GM18507 (cell line): ENCODE data around the gene CHRM2.

ENCODE experiments used
- DNase-seq: peaks from one replicate; pipeline ENCODE4 v3.0.0; 2011; ENCODE audit warnings: low read depth; ENCODE audit not compliant: insufficient read length; ENCODE audit errors: extremely low spot score
- FAIRE-seq: peaks from 2 replicates; lab custom pipeline; 2011; peaks lifted over from hg19 to GRCh38; lab: Jason Lieb, UNC

Gene CHRM2

DNA sequence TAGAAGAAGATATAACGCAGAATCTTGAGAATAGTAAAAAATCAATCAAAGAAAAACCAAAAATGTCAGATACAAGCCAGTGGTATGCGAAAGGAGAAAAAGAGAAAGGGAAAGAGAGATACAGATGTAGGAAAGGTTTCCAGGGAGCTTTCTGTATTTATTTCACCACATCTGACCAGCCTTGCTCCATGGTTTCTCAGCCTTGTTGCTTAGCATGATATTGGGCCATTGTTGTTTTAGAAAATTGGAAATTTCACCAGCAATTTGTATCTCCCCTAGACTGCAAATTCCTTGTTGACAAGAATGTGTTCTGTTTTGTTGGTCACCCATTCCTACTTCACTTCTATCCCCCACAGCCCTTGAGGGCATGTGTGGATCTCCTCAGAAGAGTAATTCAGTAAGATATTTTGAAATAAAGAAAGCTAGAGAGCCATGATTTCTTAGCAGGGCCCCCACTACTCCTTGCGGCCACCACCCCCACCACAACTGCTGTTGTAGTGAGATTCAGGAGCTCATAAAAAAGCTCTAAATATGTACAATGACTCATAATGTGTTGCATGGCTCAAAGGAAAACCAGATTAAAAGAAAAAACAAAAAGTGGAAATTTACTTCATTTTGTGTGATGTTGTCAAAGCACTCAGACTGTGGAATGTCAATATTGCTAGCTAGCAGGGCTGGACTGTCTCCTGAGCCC lies 138.7 kb downstream of the CHRM2 start:
- FAIRE-seq (no peak), DNase-seq (no peak)

GRCh38 chr7:137009404-137009803 lies 141.0 kb downstream of the CHRM2 start:
- no peak for FAIRE-seq

GRCh38 chr7:137015015-137015414 lies 146.6 kb downstream of the CHRM2 start:
- DNase-seq (no peak), FAIRE-seq (no peak)

More at GRCh38 chr7:137009404-137009803, 141.0 kb downstream of the CHRM2 start:
- no peak for DNase-seq

- DNase-seq = no peak
- no peak for FAIRE-seq
Measured at GRCh38 chr7:137017221-137017620, 148.8 kb downstream of the CHRM2 start.

GRCh38 chr7:137018468-137018867 lies 150.0 kb downstream of the CHRM2 start:
- no peak for FAIRE-seq
- no peak for DNase-seq

DNA sequence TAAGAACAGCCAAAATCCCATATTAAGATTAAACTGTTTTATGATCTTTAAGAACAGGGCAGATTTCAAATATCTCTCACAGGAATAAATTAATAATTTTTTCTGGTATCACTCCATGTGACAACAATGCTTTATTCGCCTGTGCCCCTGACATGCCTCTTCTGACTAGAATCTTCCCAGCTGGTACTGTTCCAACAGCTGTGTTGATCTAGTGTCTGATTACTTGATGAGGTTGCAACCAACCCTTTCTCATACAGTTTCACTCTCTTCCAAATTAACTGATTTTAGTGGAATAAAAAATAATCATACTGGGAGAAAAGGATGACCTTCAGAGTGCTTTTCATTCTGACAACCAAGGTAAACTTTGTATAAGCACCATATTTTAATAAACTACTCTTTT lies 151.9 kb downstream of the CHRM2 start:
- FAIRE-seq = no peak
- DNase-seq = no peak

GRCh38 chr7:137025469-137026175 lies 157.2 kb downstream of the CHRM2 start:
- no peak for FAIRE-seq
- DNase-seq = no peak

- no peak for DNase-seq
- no peak for FAIRE-seq
Measured at GRCh38 chr7:137026176-137026500, 157.7 kb downstream of the CHRM2 start.

- FAIRE-seq = no peak
- DNase-seq = no peak
Measured at GRCh38 chr7:137032436-137032835, 164.0 kb downstream of the CHRM2 start.

DNA sequence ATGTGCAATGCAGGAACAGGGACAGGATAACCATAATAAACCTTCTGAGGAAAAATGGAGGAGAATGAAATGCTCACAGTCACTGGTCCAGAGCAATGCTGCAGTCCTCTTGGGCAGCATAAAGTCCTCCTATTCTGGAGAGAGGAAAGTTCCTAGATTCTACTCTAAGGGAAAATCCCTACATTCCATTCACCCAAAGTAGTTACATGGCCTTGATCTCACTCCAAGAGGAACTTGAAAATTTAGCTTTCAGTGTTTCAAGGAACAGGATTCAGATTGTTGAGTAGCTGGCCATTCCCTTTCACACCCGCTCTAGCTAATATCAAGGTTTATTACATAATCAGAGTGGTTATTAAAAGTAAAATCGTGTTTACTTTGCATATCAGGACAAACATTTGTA lies 168.3 kb downstream of the CHRM2 start:
- no peak for DNase-seq
- no peak for FAIRE-seq

GRCh38 chr7:137038706-137039105 lies 170.3 kb downstream of the CHRM2 start:
- DNase-seq = no peak
- FAIRE-seq = no peak

- FAIRE-seq (no peak), DNase-seq (no peak)
Measured at GRCh38 chr7:137040745-137041144, 172.3 kb downstream of the CHRM2 start.

- FAIRE-seq = no peak
- no peak for DNase-seq
Measured at GRCh38 chr7:137045573-137045972, 177.1 kb downstream of the CHRM2 start.

GRCh38 chr7:137069249-137069963 lies 201.0 kb downstream of the CHRM2 start:
- FAIRE-seq = no peak

More at GRCh38 chr7:137069249-137069963, 201.0 kb downstream of the CHRM2 start:
- DNase-seq = no peak
